NCI-H446 treated with DMSO at 0.1 percent for 48 hours (cell line): ENCODE results near the gene DNM3.

ENCODE experiments used
- DNase-seq: peaks from one replicate; lab custom pipeline; 2025; lab: John Stamatoyannopoulos, UW

DNM3 gene

GRCh38 chr1:172107316-172107975 is 266.1 kb downstream of the DNM3 start:
- DNase-seq, result peak; percentile 17

- DNase-seq, result no peak
Observed at GRCh38 chr1:172108161-172108893, 267.0 kb downstream of the DNM3 start.

- DNase-seq, result no peak
Observed at GRCh38 chr1:172109359-172109758, 268.1 kb downstream of the DNM3 start.

GRCh38 chr1:172112576-172112975 is 271.3 kb downstream of the DNM3 start:
- DNase-seq, result no peak

GRCh38 chr1:172117800-172118199 is 276.5 kb downstream of the DNM3 start:
- no peak for DNase-seq

- no peak for DNase-seq
Observed at GRCh38 chr1:172118618-172119017, 277.3 kb downstream of the DNM3 start.

GRCh38 chr1:172119184-172119583 is 277.9 kb downstream of the DNM3 start:
- DNase-seq, result no peak

GRCh38 chr1:172120381-172120780 is 279.1 kb downstream of the DNM3 start:
- no peak for DNase-seq

GRCh38 chr1:172121081-172121717 is 279.9 kb downstream of the DNM3 start:
- DNase-seq, result no peak

- no peak for DNase-seq
Observed at GRCh38 chr1:172122381-172122780, 281.1 kb downstream of the DNM3 start.

GRCh38 chr1:172125250-172125649 is 284.0 kb downstream of the DNM3 start:
- no peak for DNase-seq

- no peak for DNase-seq
Observed at GRCh38 chr1:172125812-172126430, 284.6 kb downstream of the DNM3 start.

GRCh38 chr1:172132836-172133235 is 291.5 kb downstream of the DNM3 start:
- DNase-seq, result no peak

GRCh38 chr1:172134087-172134731 is 292.9 kb downstream of the DNM3 start:
- no peak for DNase-seq

GRCh38 chr1:172135076-172135672 is 293.9 kb downstream of the DNM3 start:
- no peak for DNase-seq

- DNase-seq, result no peak
Observed at GRCh38 chr1:172135978-172136610, 294.8 kb downstream of the DNM3 start.

GRCh38 chr1:172136925-172137324 is 295.6 kb downstream of the DNM3 start:
- no peak for DNase-seq

GRCh38 chr1:172137703-172138454 is 296.6 kb downstream of the DNM3 start:
- DNase-seq, result no peak

- no peak for DNase-seq
Observed at GRCh38 chr1:172138634-172139033, 297.3 kb downstream of the DNM3 start.

GRCh38 chr1:172139196-172139595 is 297.9 kb downstream of the DNM3 start:
- no peak for DNase-seq

GRCh38 chr1:172140072-172140471 is 298.8 kb downstream of the DNM3 start:
- DNase-seq, result no peak
